Measurements from ENCODE around the gene VWA5A.
"Not testable (repeated sequence)": the region's sequence is repeated elsewhere in the genome, so short reads cannot be mapped to it uniquely, and the experiment has no call there.

VWA5A gene

DNA sequence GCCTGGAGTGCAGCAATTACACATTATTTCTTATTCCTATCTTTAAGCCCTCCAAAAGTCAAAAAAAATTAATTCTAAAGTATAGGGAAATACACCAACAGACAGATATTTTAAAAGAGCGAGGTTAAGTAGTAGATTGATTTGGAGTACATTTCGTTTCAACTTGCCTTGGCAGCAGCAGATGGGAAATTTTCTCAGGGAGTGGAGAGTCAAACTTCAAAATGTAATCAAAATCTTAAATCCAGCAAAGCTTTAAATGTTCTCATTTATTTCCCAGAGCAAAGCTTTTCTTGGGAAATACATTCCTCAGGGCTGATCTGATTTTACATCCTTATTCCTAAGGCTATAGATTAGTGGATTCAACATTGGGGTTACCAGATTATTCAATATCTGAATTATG, 21.9 kb upstream of the VWA5A start:
- DNase-seq, result no peak

DNA sequence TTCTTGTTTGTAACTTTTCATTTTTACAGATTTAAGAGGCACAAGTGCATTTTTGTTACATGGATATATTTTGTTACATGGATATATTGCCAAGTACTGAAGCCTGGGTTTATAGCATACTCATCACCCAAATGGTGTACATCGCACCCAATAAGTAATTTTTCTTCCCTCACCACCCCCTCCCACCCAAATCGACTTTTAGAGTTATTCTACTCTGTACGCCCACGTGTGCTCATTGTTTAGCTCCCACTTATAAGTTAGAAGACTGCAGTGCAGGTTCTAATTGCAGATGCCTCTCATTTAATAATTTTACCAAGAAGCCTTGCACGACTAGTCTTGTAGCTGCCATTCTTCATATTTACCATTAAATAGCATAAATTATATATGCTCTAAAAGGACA, 20.5 kb upstream of the VWA5A start:
- no peak for DNase-seq

DNA sequence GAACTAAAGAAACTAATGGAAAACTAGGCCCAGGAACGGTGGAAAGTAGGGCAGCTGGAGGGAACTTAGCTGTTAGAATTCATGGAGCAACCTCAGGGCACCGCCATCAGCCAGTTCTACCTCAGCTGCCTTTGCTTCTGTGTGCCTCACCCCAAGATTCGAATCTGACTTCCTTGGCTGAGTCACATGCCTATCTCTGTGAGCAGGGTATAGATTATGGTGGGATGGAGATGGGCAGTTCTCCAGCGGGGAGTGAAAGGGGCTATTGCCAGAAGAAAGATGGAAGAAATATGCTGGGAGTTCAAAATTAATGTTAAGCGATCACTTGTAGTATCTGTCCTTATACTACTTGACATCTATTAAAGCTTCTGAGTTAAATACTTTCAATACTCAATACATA, 18.9 kb upstream of the VWA5A start:
- DNase-seq, result no peak

DNA sequence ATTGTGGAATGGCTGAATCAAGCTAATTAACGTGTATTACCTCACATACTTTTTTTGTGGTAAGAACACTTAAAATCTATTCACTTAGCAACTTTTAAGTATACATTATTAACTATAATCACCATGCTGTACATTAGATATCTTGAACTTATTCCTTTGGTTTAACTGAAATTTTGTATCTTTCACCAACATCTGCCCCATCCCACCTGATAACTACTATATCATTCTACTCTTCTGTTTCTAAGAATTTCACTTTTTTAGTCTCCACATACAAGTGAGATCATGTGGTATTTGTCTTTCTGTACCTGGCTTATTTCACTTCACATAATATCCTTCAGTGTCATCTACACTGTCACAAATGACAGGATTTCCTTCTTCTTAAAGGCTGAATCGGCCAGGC, 17.1 kb upstream of the VWA5A start:
- DNase-seq, result no peak

DNA sequence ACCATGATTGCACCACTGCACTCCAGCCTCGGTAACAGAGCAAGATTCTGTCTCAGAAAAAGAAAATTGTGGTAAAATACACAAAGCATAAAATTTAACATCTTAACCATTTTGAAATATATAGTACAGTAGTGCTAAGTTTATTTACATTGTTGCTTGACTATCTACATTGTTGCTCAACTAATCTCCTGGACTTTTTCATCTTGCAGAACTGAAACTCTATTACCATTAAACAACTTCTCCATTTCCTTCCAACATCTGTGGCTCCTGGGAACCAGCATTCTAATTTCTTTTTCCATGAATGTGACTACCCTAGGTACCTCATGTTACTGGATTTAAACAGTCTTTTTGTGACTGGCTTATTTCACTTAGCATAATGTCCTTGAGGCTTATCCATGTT, 13.5 kb upstream of the VWA5A start:
- DNase-seq, result no peak

DNA sequence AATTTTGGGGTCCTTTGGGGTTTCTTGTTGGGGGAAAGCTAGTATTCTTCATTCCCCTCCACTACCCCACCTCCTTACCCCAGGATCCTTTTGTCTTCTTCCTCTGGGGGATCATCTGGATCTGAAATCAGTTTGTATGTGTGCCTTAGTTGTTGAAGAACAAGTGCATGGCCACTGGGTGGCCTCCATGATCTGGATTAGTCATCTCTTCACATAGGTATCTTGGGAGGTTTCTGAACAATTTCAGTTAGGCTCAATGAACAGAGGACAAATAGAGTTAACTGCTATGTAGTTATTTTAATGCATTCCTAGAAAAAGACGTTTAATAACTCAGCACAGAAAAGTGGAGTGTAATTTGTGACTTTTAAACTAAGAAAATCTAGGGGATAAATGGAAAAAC, 7.1 kb upstream of the VWA5A start:
- peak in 1 of 5 experiments; percentile 35 for DNase-seq

DNA sequence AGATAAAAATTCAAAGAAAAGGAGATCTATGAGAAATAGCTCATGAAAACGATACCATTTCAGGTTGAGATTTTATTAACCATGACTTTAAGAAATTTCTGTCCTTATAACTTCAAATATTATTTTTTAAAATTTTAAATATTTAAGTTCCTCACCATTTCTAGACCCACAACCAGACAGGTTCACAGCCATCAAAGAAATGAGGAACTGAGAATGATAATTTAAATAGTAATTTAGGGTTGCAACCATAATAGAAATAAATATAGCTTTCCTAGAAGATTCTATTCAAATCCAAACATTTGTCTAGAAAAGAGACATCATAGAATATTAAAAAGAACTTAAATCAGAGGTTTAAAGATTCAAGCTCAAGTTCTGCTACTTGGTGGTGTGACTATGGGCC, 5.9 kb upstream of the VWA5A start:
- DNase-seq, result no peak

DNA sequence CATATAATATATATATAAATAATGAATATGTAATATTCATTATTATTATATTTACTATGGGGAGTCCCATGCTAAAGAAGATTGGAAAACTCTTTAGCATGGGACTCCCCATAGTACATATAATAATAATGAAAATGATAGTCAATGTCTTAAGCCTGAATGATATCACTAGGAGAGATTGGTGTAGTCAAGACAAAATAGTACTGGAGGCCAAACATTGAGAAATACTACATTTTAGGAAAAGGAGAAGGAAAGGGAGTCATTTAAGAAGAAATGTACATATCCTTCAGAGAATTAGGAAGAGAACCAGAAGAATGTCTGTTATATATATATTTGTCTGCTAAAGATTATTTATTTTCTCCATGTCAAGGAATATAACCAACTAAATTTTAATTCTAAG, 5.0 kb upstream of the VWA5A start:
- no peak for DNase-seq

DNA sequence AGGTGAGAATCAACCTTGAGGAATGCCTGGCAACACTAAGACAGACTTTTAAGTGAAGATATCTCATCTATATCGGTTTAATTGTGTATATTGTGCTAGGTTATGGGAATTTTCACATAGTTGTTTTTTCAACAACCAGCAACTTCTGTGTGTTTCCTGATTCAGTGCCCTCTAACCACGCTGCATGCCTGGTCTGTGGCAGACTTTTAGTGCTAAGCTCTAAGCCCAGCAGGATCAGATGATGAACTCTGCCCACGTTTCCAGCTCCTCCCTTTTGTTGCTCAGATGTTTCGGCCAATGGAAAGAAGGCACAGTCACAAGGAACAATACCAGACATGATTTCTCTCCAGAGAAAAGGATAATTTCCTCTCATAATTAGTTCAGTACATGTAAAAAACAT, 1.4 kb upstream of the VWA5A start:
- DNase-seq, result peak in 1 of 5 experiments; percentile 15

DNA sequence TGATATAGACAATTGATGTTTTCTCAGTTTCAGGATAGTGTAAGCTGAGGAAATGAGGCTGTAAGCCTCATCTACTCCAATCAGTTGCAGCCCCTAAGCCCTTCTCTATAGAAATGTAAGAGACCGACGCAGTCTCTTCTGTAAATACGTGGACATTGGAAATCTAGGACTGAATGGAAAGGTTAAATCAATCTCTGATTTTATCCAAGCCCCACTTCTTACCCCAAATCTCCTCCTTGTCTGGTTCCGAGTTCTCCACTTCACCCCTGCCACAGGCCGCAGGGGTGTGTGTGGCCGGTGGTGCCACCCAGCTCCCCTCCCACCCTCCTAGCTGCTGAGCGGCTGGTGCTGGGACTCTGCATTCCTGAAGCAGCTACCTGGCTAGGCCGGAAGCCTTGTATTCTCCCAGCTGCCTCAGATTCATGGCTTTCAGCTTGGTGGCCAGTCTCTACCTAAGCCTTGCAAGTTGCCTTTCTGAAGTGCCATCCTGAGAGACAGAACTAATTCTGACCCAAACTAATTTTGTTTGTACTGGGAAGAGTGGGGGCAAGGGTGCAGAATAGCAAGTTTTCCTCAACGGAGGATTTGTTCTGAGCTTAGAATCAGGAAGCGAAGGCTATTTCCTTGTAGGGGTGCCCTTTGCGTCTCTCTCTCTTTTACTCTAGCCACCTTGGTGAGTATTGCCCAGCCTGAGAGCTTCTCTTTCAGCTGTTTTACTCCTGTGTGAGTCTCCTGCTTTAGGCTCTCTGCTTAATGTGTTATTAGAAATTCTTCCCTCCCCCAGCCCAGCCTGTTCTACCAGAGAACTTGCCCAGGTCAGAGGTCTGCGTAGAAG, 749 bp downstream of the VWA5A start:
- DNase-seq, result peak in 1 of 5 experiments; percentile 13

DNA sequence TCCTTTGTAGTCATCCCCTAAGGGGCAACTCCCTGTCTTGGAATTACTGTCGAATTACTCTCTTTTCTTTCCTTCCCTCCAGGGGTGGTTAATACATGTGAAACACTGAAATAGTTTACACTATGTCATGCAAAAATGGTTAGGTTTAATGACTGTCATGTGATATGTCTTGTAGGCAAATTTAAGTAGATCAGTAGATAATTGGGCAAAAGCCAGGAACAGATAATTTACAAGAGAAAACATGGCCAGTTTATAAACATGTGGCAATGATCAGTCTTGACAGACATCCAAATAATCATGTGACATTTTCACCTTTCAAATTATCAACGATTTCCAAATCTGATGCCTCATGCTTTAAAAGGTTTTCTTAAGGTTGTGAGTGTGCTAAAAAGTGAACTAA, 3.9 kb downstream of the VWA5A start:
- DNase-seq, result no peak

DNA sequence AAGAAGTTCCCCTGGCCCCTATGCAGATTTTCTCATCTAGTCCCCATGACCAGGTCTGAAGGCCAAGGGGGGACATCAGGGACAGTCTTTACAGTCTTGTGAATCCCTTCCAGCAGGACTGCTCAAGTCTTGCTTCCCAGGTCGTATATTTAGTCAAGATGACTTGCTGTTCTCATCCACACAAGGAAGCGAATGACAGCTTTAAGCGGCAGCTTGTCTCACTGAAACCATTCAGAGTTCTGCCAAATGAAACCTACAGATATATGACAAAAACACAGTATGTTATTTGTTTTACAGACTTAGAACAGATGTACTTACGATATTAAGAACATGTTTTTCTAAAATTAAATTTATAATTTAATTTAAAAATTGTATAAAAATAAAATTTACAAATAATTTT, 5.6 kb downstream of the VWA5A start:
- no peak for DNase-seq

DNA sequence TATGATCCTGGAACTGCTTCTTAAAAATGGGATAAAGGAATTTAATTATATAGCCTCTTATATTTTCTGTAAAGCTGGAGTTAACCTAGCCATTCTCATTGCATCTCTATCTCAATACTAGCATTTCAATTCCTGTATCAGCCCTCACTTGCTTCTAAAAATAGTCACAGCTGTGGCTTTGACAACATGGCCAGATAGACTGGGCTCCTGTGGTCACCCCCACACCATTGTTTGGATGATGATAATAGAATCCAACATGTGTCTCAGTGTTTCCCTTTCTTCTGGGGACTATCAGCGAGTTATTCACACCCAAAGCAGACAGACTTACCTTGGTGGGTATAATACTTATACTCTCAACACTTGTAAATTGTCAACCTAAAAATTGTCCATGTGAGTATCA, 6.9 kb downstream of the VWA5A start:
- no peak for DNase-seq

DNA sequence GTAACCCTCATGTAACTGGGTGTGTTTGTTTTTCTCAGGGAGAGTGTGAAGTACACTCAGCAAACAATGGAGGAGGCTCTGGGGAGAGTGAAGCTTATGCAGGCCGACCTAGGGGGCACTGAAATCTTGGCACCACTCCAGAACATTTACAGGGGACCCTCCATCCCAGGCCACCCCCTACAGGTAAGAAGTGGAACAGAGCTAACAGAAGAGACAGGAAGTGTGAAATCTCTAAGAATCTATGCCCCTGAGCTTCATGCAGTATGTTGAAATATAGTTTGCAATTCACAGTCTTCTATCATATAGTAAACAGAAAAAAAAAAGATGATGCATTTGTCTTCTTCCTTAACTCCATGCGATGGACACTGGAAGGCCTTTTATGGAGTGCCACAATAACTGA, 8.4 kb downstream of the VWA5A start:
- DNase-seq, result peak in 1 of 5 experiments; percentile 5

DNA sequence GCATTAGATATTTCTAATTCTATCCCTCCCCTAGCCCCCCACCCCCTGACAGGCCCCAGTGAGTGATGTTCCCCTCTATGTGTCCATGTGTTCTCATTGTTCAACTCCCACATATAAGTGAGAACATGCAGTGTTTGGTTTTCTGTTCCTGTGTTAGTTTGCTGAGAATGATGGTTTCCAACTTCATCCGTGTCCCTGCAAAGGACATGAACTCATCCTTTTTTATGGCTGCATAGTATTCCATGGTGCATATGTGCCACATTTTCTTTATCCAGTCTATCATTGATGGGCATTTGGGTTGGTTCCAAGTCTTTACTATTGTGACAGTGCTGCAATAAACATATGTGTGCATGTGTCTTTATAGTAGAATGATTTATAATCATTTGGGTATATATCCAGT, 11.9 kb downstream of the VWA5A start:
- DNase-seq, result not testable (repeated sequence)

DNA sequence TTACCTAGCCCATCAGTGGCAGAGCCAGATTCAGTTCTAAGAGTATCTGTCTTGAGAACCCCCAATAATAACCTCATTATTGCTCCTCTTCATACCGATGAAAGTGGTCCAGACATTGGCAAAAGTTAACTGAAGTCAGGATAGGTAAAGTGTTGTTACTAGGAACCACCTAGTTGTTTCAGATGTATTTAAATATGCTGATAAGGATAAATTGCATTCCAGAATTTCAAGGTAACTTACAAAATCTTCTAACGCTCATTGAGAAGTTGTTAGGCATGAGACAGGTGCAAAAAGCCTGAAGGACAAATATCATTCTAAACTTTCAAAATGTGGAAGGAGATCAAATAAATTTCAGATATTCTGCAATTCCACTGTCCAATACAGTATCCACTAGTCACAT, 27.8 kb downstream of the VWA5A start:
- DNase-seq, result no peak

DNA sequence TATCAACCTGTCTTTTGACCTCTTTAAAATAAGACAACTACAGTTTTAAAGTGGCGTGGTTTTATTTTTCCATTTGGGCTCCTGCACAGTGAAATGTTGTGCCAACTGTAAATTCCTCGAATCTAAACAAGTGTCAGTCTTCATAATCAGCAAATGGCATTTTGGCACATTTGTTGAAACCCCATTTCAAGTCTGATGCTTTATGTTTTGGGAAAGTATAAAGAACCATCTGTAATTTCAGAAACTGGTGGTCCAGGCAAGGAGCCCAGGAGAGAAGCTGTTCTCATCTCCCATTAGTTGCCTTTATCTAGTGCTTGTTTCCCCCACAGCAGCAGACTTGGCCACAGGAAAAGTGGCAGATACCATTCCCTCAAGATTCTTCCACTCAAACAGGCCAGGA, 32.7 kb downstream of the VWA5A start:
- no peak for DNase-seq

DNA sequence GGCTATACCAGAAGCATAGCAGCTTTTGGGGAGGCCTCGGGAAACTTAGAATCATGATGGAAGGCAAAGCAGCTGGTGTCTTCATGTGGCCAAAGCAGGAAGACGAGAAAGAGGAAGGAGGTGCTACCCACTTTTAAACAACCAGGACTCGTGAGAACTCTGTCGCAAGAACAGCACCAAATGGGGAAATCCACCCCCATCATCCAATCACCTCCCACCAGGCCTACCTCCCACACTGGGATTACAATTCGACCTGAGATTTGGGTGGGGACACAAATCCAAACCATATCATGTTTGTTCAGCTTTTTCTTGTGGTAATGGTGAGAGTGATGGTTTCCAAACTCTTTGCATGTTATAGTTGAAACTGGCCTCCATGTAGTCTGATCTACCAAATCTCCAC, 35.4 kb downstream of the VWA5A start:
- DNase-seq, result no peak

DNA sequence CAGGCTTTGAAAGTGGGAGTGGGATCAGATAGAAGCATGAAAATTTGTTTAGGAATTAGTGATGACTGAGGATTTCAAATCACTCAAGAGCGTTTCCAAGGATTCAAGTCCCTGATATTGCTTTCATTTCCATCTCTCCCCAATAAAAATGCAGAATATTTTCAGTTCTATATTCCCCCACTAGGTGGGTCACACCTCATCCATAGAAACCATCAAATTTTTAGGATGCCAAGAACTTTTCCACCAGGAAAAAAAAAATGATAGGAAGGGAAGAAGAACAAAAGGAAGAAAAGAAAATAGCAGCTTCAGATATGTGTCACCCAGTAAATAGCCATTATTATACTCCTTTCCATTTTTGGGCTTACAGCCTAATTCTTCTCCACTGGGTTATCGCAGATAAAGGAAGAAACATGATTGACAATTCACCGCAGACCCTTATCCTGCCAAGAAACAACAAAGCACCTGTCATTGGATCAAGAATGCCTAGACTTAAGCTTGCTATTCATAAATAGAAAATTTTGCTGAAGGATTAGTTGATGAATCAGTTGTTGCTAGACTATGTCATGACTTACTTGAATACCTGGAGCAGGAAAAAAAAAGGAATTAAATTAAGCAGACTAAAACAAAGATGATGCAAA, 37.6 kb downstream of the VWA5A start:
- DNase-seq, result no peak

DNA sequence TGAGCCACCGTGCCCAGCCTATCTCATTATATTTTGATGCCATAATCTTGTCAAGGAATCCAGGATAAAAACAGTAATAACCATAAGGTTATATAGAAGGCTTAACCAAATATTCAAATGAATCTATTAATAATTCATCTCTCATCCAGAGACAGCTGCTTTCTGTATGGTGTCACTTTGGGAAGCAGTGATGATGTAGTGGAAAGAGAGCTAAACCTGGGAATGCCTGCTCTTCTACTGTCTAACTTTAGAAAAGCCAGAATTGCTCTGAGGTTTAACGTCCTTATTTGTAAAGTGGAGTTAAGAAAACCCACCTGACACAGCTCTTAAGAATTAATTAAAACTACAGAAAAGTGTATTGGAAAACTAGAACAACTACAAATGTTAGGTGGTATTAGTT, 38.6 kb downstream of the VWA5A start:
- no peak for DNase-seq

DNA sequence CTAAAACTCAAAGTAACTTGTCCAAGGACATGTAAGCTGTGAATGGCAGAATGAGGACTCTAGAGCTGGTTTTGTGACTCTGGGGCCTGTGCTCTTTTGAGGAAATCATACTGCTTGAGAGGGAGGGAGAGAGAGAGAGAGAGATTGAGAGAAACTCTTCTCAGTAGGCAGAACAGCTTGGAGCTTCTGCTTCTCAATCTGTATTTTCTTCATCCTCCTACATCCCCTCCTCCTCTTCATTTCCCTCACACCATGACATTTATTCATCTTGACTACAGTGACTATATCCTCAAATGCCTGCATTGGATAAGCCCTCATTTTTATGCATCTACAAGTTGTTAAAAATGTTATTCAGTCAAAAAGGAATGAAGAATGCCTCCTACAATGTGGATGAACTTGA, 44.2 kb downstream of the VWA5A start:
- no peak for DNase-seq

DNA sequence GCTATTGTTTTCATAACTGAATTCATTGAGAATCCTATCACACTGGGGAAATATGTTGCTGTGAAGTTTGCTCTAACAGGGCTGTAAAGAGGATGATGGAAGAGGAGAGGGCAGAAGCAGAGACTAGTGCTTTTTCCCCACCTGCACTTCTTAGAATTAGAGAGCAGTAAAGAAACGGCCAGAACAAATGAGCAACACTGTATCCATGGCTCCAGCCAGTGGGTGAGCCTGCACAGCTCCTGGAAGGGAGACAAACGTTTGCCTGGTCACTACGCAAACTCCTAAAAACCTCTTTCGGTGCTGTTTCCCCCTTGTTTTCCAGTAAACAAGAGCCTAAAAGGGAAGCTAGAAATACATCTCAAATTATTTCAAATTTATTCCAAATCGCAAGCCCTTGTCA, 45.7 kb downstream of the VWA5A start:
- no peak for DNase-seq

DNA sequence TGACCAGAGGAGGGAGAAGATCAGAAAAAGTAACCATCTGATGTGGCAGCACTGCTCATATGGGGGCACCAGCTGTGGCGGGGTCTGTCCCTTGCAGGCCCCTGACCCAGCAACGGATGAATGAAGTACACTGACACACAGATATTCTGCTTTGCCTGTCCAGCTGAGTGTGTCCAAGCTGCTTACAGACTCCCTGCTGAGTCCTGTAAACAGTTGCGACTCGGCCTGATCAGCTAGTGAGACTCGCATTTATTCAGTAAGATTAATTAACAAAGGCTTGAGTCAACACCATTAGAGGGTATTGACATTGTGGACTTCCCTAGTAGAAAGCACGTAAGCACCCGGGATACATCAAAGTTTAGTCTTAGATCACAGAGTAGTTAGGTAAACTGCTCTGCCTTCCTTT, 52.6 kb downstream of the VWA5A start:
- no peak for DNase-seq

DNA sequence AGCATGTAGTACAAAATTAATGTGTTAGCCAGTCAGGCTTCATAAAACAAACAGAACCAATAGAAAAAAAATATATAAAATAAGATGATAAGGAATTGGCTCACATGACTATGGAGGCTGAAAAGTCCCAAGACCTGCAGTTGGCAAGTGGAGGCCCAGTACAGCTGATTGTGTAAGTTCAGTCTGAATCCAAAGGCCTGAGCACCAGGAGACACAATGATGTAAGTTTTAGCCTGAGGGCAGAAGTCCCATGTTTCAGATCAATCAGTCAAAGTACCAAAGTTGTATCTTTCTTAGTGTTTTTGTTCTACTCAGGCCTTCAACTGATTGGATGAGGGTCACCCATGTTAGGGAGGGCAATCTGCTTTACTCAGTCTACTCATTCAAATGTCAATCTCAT, 53.5 kb downstream of the VWA5A start:
- no peak for DNase-seq

DNA sequence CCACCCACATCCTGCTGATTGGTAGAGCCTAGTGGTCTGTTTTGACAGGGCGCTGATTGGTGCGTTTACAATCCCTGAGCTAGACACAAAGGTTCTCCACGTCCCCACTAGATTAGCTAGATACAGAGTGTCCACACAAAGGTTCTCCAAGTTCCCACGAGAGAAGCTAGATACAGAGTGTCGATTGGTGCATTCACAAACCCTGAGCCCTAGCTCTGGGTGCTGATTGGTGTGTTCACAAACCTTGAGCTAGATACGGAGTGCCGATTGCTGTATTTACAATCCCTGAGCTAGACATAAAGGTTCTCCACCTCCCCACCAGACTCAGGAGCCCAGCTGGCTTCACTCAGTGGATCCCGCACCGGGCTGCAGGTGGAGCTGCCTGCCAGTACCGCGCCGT, 55.1 kb downstream of the VWA5A start:
- not testable (repeated sequence) for DNase-seq
